GM19351 (cell line): ENCODE measurements around the gene TOP2A.

Experiments
- ATAC-seq: cut with Tn5 transposase; IDR thresholded peaks from one replicate; pipeline ENCODE4 v1.9.1; 2021; ENCODE audit warnings: mild to moderate bottlenecking, moderate library complexity; ENCODE audit not compliant: unreplicated experiment

The TOP2A gene

GRCh38 chr17:40454613-40454995 is 36.9 kb upstream of the TOP2A start:
- no peak for ATAC-seq

- no peak for ATAC-seq
Observed at GRCh38 chr17:40453881-40454612, 36.4 kb upstream of the TOP2A start.

GRCh38 chr17:40452921-40453378 is 35.3 kb upstream of the TOP2A start:
- ATAC-seq, result no peak

GRCh38 chr17:40452216-40452787 is 34.6 kb upstream of the TOP2A start:
- ATAC-seq, result no peak

- no peak for ATAC-seq
Observed at GRCh38 chr17:40451420-40451819, 33.7 kb upstream of the TOP2A start.

GRCh38 chr17:40450175-40450574 is 32.5 kb upstream of the TOP2A start:
- no peak for ATAC-seq

GRCh38 chr17:40448639-40449261 is 31.1 kb upstream of the TOP2A start:
- ATAC-seq, result no peak

GRCh38 chr17:40448213-40448638 is 30.5 kb upstream of the TOP2A start:
- no peak for ATAC-seq

- ATAC-seq, result no peak
Observed at GRCh38 chr17:40447806-40448205, 30.1 kb upstream of the TOP2A start.

- no peak for ATAC-seq
Observed at GRCh38 chr17:40447148-40447644, 29.5 kb upstream of the TOP2A start.

GRCh38 chr17:40445751-40446468 is 28.2 kb upstream of the TOP2A start:
- ATAC-seq, result no peak

- ATAC-seq, result no peak
Observed at GRCh38 chr17:40443988-40444899, 26.5 kb upstream of the TOP2A start.

GRCh38 chr17:40443196-40443987 is 25.7 kb upstream of the TOP2A start, which contains the start of gene IGFBP4:
Gene IGFBP4, plus strand, starts transcription at chr17:40443450. Its CDS starts 286 bp downstream, at chr17:40443736.
- ATAC-seq, result no peak

- no peak for ATAC-seq
Observed at GRCh38 chr17:40442392-40443195, 24.9 kb upstream of the TOP2A start.

- no peak for ATAC-seq
Observed at GRCh38 chr17:40440166-40440565, 22.5 kb upstream of the TOP2A start.

- no peak for ATAC-seq
Observed at GRCh38 chr17:40437095-40437732, 19.5 kb upstream of the TOP2A start.

- no peak for ATAC-seq
Observed at GRCh38 chr17:40436636-40437035, 18.9 kb upstream of the TOP2A start.
